Parathyroid adenoma (tissue), 2 donors: ENCODE measurements around the gene FARS2.
"Not testable (repeated sequence)": the region's sequence is repeated elsewhere in the genome, so short reads cannot be mapped to it uniquely, and the experiment has no call there.

Experiments
- H2AFZ ChIP-seq: fragments of 300-600 bp; sonication (generic); one replicate; pipeline ENCODE4 v1.7.0; 2017; ENCODE audit warnings: antibody characterized with exemption, mild to moderate bottlenecking
- H3K27ac ChIP-seq: fragments of 300-600 bp; sonication (generic); one replicate; pipeline ENCODE4 v1.7.0; 2017
- H3K27me3 ChIP-seq: fragments of 300-600 bp; sonication (generic); one replicate; pipeline ENCODE4 v1.7.0; 2017; ENCODE audit warnings: low read length; ENCODE audit not compliant: control insufficient read depth, insufficient read depth
- H3K36me3 ChIP-seq: fragments of 300-600 bp; sonication (generic); one replicate; pipeline ENCODE4 v1.7.0; 2017; ENCODE audit warnings: low read length; ENCODE audit not compliant: control insufficient read depth, insufficient read depth
- H3K4me1 ChIP-seq: fragments of 300-600 bp; sonication (generic); one replicate; pipeline ENCODE4 v1.7.0; 2017; ENCODE audit warnings: control low read depth
- H3K4me2 ChIP-seq: fragments of 300-600 bp; sonication (generic); one replicate; pipeline ENCODE4 v1.7.0; 2017; ENCODE audit warnings: low read length
- H3K4me3 ChIP-seq: fragments of 300-600 bp; sonication (generic); one replicate; pipeline ENCODE4 v1.7.0; 2017; ENCODE audit warnings: low read depth, low read length
- H3K79me2 ChIP-seq: fragments of 300-600 bp; sonication (generic); one replicate; pipeline ENCODE4 v1.7.0; 2017; ENCODE audit warnings: control low read depth
- H3K9ac ChIP-seq: fragments of 300-600 bp; sonication (generic); one replicate; pipeline ENCODE4 v1.7.0; 2017; ENCODE audit warnings: mild to moderate bottlenecking
- H3K9me3 ChIP-seq: fragments of 300-600 bp; sonication (generic); one replicate; pipeline ENCODE4 v1.7.0; 2017; ENCODE audit warnings: low read length; ENCODE audit not compliant: control insufficient read depth
- TF ChIP-seq, protein P1 (sequence below): fragments of 300-600 bp; sonication (generic); IDR thresholded peaks from one replicate; pipeline ENCODE4 v1.7.0; 2017; ENCODE audit warnings: antibody characterized with exemption, mild to moderate bottlenecking
- donor health status: primary hyperparathyroidism.

Gene FARS2

GRCh38 chr6:5680095-5680494 lies 418.8 kb downstream of the FARS2 start:
- Histone ChIP-seq H3K27ac (no peak overlapping the region), H3K9me3 (no peaks in the 10 kb centered on the region), H3K4me1 (peaks cover 5% of the 10 kb centered on the region), H2AFZ (no peak overlapping the region), H3K79me2 (peaks cover 4% of the 10 kb centered on the region), H3K9ac (no peak overlapping the region), H3K27me3 (no peaks in the 10 kb centered on the region), H3K36me3 (no peaks in the 10 kb centered on the region), H3K4me2 (no peak overlapping the region), H3K4me3 (no peak overlapping the region)
- TF ChIP-seq, protein P1, sequence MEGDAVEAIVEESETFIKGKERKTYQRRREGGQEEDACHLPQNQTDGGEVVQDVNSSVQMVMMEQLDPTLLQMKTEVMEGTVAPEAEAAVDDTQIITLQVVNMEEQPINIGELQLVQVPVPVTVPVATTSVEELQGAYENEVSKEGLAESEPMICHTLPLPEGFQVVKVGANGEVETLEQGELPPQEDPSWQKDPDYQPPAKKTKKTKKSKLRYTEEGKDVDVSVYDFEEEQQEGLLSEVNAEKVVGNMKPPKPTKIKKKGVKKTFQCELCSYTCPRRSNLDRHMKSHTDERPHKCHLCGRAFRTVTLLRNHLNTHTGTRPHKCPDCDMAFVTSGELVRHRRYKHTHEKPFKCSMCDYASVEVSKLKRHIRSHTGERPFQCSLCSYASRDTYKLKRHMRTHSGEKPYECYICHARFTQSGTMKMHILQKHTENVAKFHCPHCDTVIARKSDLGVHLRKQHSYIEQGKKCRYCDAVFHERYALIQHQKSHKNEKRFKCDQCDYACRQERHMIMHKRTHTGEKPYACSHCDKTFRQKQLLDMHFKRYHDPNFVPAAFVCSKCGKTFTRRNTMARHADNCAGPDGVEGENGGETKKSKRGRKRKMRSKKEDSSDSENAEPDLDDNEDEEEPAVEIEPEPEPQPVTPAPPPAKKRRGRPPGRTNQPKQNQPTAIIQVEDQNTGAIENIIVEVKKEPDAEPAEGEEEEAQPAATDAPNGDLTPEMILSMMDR, result no peak

DNA sequence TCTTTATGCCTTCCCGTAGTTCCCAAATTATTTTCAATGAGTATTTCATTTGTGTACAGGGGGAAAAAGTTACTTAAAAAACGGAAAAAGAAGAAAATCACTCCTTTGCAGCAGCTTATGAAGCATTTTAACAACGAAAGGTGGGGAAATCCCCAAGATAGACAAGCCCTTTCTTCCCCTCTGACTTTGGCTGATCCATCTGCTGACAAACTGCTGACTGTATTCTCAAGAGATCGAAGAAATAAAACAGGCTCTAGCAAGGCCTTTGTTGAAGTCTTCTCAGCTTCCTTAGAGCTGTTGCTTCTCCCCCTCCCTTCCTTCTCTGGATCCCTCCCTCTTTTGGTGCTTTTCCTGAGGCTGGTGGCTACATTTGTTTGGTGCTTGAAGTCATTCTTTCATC lies 420.2 kb downstream of the FARS2 start:
- no peak overlapping the region for H3K4me2 ChIP-seq
- no peak overlapping the region for H3K4me3 ChIP-seq
- H3K9me3 ChIP-seq, result no peaks in the 10 kb centered on the region
- no peak overlapping the region for H2AFZ ChIP-seq
- no peak overlapping the region for H3K9ac ChIP-seq
- no peaks in the 10 kb centered on the region for H3K36me3 ChIP-seq
- peaks cover 5% of the 10 kb centered on the region for H3K4me1 ChIP-seq
- no peaks in the 10 kb centered on the region for H3K27me3 ChIP-seq
- TF ChIP-seq, protein P1, result no peak
- no peak overlapping the region for H3K27ac ChIP-seq
- peaks cover 4% of the 10 kb centered on the region for H3K79me2 ChIP-seq

DNA sequence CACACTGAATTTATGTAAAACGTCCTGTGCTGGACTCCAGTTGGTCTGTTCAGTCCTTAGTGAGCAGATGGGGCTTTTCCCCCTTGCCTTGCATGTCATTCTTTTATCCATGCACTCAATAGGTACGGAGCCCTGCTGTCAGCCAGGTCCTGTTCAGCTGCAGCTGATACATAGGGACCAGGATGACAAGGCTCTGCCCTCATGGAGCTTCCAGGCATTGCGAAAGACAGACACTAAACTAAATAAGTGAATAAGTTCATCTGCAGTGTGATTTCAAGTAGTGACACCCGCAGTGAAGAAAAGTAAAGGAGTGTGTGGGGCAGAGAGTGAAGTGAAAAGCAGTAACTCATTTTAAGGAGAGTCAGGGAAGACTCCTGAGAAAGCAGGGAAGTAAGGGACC lies 421.2 kb downstream of the FARS2 start:
- peaks cover under 1% of the 10 kb centered on the region for H3K4me1 ChIP-seq
- TF ChIP-seq, protein P1, result no peak
- no peaks in the 10 kb centered on the region for H3K36me3 ChIP-seq
- no peak overlapping the region for H3K4me3 ChIP-seq
- H3K27ac ChIP-seq, result no peak overlapping the region
- peaks cover 4% of the 10 kb centered on the region for H3K79me2 ChIP-seq
- H3K27me3 ChIP-seq, result no peaks in the 10 kb centered on the region
- H3K9me3 ChIP-seq, result no peaks in the 10 kb centered on the region
- H2AFZ ChIP-seq, result no peak overlapping the region
- no peak overlapping the region for H3K9ac ChIP-seq
- H3K4me2 ChIP-seq, result no peak overlapping the region

DNA sequence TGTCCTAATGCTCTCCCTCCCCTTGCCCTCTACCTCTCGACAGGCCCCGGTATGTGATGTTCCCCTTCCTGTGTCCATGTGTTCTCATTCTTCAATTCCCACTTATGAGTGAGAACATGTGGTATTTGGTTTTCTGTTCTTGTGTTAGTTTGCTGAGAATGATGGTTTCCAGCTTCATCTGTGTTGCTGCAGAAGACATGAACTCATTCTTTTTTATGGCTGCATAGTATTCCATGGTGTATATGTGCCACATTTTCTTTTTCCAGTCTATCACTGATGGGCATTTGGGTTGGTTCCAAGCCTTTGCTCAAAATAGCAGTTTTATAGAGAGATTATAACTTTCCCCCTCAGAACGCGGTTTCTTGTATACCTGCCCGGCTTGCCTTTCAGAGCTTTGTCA lies 422.4 kb downstream of the FARS2 start:
- not testable (repeated sequence) for H3K27ac ChIP-seq, H3K27me3 ChIP-seq, H3K36me3 ChIP-seq, H3K4me2 ChIP-seq, H3K4me3 ChIP-seq, H3K9me3 ChIP-seq, H3K9ac ChIP-seq, H3K79me2 ChIP-seq, H2AFZ ChIP-seq, H3K4me1 ChIP-seq

DNA sequence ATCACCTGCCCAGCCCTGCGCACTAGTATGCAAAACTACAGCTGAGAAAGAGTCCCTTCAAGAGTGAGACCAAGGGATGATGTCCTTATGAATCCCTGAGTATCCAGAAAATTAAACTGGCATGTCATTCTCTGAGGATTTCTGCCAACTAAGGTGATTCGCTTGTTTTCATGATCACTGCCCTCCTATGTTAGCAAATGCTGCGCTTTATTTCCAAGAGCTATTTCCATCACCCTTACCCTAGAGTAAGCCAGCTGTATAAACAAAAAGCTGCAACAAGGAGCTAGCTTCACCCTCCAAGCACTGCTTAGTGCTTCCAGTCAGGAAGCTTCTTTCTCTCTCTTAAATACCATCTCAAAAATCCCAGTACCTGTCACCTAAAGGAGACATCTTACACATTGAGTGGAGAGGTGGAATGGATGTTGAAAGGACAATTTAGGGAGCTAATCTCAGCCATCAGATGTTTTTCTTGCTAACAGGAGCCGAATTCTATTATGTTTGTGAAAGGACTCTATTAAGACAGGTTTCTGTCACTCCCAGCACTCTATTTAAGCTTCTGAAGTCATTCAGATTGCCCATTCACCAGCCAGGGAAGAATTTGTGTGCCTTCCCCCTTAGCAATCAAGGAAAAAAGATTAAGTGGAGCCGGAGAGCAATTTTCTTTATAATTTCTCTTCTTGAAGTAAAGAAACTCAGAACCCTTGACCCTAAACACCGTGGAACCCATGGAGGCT lies 423.2 kb downstream of the FARS2 start:
- Histone ChIP-seq H3K4me2 (no peak overlapping the region), H3K27me3 (no peaks in the 10 kb centered on the region), H3K9me3 (no peaks in the 10 kb centered on the region), H3K79me2 (peaks cover 4% of the 10 kb centered on the region), H2AFZ (no peak overlapping the region), H3K4me3 (no peak overlapping the region), H3K4me1 (no peaks in the 10 kb centered on the region), H3K27ac (no peak overlapping the region), H3K36me3 (no peaks in the 10 kb centered on the region), H3K9ac (no peak overlapping the region)
- TF ChIP-seq, protein P1, result no peak
